SK-N-DZ (cell line): Measurements from ENCODE around the gene MACROH2A1.

Experiments
- DNase-seq: peaks from one replicate; pipeline ENCODE4 v3.0.0-alpha.2; 2015; ENCODE audit warnings: low spot score

The MACROH2A1 gene

GRCh38 chr5:135356522-135357318, 42.3 kb downstream of the MACROH2A1 start:
- no peak for DNase-seq

GRCh38 chr5:135355169-135355568, 43.9 kb downstream of the MACROH2A1 start:
- no peak for DNase-seq

GRCh38 chr5:135353952-135354721, 44.9 kb downstream of the MACROH2A1 start:
- DNase-seq, result no peak

- no peak for DNase-seq
Measured at GRCh38 chr5:135350536-135350935, 48.5 kb downstream of the MACROH2A1 start.

- DNase-seq, result no peak
Measured at GRCh38 chr5:135349886-135350285, 49.1 kb downstream of the MACROH2A1 start.

GRCh38 chr5:135349451-135349850, 49.6 kb downstream of the MACROH2A1 start:
- DNase-seq, result no peak

GRCh38 chr5:135348918-135349317, 50.1 kb downstream of the MACROH2A1 start:
- DNase-seq, result no peak

GRCh38 chr5:135347392-135347791, 51.6 kb downstream of the MACROH2A1 start:
- no peak for DNase-seq

GRCh38 chr5:135345956-135346731, 52.9 kb downstream of the MACROH2A1 start:
- no peak for DNase-seq

- no peak for DNase-seq
Measured at GRCh38 chr5:135344349-135344748, 54.7 kb downstream of the MACROH2A1 start.

GRCh38 chr5:135343413-135343812, 55.6 kb downstream of the MACROH2A1 start:
- DNase-seq, result no peak

GRCh38 chr5:135342551-135342875, 56.5 kb downstream of the MACROH2A1 start:
- DNase-seq, result no peak

- DNase-seq, result no peak
Measured at GRCh38 chr5:135341696-135342550, 57.1 kb downstream of the MACROH2A1 start.

- DNase-seq, result no peak
Measured at GRCh38 chr5:135341016-135341666, 57.9 kb downstream of the MACROH2A1 start.

GRCh38 chr5:135340568-135340967, 58.5 kb downstream of the MACROH2A1 start:
- no peak for DNase-seq

GRCh38 chr5:135339623-135340022, 59.4 kb downstream of the MACROH2A1 start:
- DNase-seq, result no peak

- DNase-seq, result no peak
Measured at GRCh38 chr5:135339189-135339588, 59.8 kb downstream of the MACROH2A1 start.

- no peak for DNase-seq
Measured at GRCh38 chr5:135337064-135337463, 62.0 kb downstream of the MACROH2A1 start.

GRCh38 chr5:135335031-135335828, 63.8 kb downstream of the MACROH2A1 start:
- no peak for DNase-seq
